Prostate gland (tissue), 2 donors: Measurements from ENCODE around the gene COL16A1. TPM values are rescaled to one million over a fixed set of nuclear protein-coding genes. Genes with fewer than 3 reads are reported as not detected.
A peak's percentile ranks its signal among the peaks of the same experiment; 100 is the strongest.

Source experiments
- DNase-seq: peaks from one replicate; pipeline ENCODE4 v3.0.0-alpha.2; 2019; ENCODE audit warnings: low spot score
- H3K27ac ChIP-seq, 2 donors: fragments of 200-600 bp; sonication (generic); 2 replicates each; pipeline ENCODE4 v1.5.1; 2017 to 2019
- H3K27me3 ChIP-seq: fragments of 200-600 bp; sonication (generic); replicated peaks from 2 replicates; pipeline ENCODE4 v1.5.1; 2019; ENCODE audit not compliant: insufficient read depth
- H3K36me3 ChIP-seq, 2 donors: fragments of 200-600 bp; sonication (generic); 1 replicate in 1 of 2; 2 replicates in 1 of 2; pipeline versions ENCODE4 v1.5.1 to v1.8.1; 2017 to 2019
- H3K4me1 ChIP-seq: fragments of 200-600 bp; sonication (generic); replicated peaks from 2 replicates; pipeline ENCODE4 v1.5.1; 2019
- H3K4me3 ChIP-seq, 2 donors: fragments of 200-600 bp; sonication (generic); 2 replicates each; pipeline ENCODE4 v1.5.1; 2017 to 2019
- H3K9me3 ChIP-seq: fragments of 200-600 bp; sonication (generic); 2 replicates; pipeline ENCODE4 v1.5.1; 2017
- POLR2A ChIP-seq: fragments of 450-650 bp; IDR thresholded peaks from one replicate; pipeline ENCODE4 v1.6.1; 2016; ENCODE audit warnings: antibody characterized with exemption, mild to moderate bottlenecking
- POLR2AphosphoS5 ChIP-seq: sonication (generic); formaldehyde crosslinking; IDR thresholded peaks from one replicate; pipeline ENCODE4 v1.6.1; 2017; ENCODE audit warnings: antibody characterized with exemption
- WGBS: methylation state at CpG from one replicate; pipeline ENCODE4 v1.1.5; 2018; 5-methylcytosine and 5-hydroxymethylcytosine counted together
- intact Hi-C: fragments of 100-400 bp; cut with DNase I; formaldehyde crosslinking; loops from one replicate; pipeline ENCODE4 v1.14.2; 2022
- total RNA-seq, 2 donors: library from RNA; depleted of rRNA; stranded (reverse); fragments of >200 nt; gene quantifications; one replicate each; pipeline ENCODE4 v1.1.0, GENCODE V29; 2016
- TF ChIP-seq, protein P1 (sequence below), 4 experiments: fragments of 200-600 bp in 2 of 4; fragments of 450-650 bp in 2 of 4; sonication (generic) in 2 of 4; IDR thresholded peaks; 1 replicate in 3 of 4; 2 replicates in 1 of 4; pipeline ENCODE4 v1.5.1; 2016 to 2019; ENCODE audit warnings: antibody characterized with exemption in 4 of 4, mild to moderate bottlenecking in 2 of 4, moderate library complexity in 2 of 4

The COL16A1 gene
- total RNA-seq, 2 donors from 2014 or later: 45.3 to 89.4 TPM

DNA sequence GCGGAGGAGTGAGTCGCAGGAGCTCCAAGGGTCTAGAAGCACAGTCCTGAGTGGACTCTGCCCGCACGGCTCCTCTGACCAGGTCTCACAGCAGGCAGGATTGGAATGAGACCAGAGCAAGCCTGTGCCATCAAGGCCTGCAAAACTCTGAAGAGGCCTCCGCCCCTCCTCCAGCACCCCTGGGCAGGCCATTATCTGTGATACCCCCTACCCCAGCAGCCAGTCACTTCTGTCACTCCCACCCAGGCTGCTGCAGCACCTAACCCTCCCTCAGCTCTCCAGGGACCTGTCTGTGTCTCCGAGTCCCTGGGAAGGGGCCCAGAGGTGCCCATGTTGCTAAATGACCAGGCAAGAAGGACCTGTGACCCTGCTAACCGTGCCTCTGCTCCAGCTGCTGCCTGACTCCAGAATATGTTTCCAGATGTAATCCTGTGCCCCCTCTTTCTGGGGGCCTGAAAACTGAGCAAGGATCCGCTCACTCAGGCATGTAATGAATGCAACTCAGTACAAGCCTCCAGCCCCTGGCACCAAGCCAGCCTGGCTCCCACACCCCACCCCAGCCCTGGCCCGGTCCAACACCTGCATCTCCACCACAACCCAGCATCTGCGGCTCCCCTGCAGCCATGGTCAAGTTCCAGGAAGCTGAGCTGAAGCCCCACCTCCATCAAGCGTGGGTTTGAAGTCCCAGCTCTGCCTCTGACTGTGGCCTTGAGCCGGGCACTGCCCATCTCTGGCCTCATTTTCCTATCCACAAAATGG is 22.1 kb upstream of the COL16A1 start:
- Histone ChIP-seq H3K27me3 (no peaks in the 10 kb centered on the region), H3K4me1 (no peaks in the 10 kb centered on the region), H3K4me3 (no peak overlapping the region), H3K36me3 (no peaks in the 10 kb centered on the region), H3K9me3 (no peaks in the 10 kb centered on the region), H3K27ac (no peak overlapping the region)
- 82% methylated on average over 12 of the region's 12 CpGs for WGBS
- DNase-seq: no peak
- TF ChIP-seq POLR2AphosphoS5 (no peak), POLR2A (no peak)
- TF ChIP-seq, protein P1, sequence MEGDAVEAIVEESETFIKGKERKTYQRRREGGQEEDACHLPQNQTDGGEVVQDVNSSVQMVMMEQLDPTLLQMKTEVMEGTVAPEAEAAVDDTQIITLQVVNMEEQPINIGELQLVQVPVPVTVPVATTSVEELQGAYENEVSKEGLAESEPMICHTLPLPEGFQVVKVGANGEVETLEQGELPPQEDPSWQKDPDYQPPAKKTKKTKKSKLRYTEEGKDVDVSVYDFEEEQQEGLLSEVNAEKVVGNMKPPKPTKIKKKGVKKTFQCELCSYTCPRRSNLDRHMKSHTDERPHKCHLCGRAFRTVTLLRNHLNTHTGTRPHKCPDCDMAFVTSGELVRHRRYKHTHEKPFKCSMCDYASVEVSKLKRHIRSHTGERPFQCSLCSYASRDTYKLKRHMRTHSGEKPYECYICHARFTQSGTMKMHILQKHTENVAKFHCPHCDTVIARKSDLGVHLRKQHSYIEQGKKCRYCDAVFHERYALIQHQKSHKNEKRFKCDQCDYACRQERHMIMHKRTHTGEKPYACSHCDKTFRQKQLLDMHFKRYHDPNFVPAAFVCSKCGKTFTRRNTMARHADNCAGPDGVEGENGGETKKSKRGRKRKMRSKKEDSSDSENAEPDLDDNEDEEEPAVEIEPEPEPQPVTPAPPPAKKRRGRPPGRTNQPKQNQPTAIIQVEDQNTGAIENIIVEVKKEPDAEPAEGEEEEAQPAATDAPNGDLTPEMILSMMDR (IDR thresholded peaks at IDR 0.05): no peak
- intact Hi-C loops: no loop called here

DNA sequence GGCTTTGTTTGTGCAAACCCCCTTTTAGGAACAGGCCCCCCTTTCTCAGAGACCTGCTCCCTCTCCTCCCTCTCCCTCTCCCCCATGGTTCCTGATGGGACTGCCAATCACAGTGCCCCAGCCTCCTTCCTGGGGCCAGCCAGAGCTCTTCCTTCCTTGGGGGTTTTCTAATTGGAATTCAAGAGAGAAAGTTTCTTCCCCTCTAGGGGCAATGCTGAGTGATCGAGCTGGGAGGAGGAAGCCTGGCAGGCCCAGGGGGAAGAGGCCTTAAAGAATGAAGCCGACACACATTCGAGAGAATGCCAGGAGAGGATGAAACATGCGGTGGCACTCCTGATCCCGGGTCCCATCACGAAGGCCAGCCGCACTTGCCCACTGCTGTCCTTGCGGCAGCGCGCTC is 21.3 kb upstream of the COL16A1 start:
- Histone ChIP-seq H3K4me1 (no peaks in the 10 kb centered on the region), H3K27me3 (no peaks in the 10 kb centered on the region), H3K9me3 (no peaks in the 10 kb centered on the region), H3K36me3 (no peaks in the 10 kb centered on the region), H3K4me3 (no peak overlapping the region), H3K27ac (no peak overlapping the region)
- WGBS: 89% methylated on average over 10 of the region's 10 CpGs
- TF ChIP-seq, protein P1 (IDR thresholded peaks at IDR 0.05): no peak
- TF ChIP-seq POLR2A (no peak), POLR2AphosphoS5 (no peak)
- intact Hi-C loops: no loop called here
- no peak for DNase-seq

DNA sequence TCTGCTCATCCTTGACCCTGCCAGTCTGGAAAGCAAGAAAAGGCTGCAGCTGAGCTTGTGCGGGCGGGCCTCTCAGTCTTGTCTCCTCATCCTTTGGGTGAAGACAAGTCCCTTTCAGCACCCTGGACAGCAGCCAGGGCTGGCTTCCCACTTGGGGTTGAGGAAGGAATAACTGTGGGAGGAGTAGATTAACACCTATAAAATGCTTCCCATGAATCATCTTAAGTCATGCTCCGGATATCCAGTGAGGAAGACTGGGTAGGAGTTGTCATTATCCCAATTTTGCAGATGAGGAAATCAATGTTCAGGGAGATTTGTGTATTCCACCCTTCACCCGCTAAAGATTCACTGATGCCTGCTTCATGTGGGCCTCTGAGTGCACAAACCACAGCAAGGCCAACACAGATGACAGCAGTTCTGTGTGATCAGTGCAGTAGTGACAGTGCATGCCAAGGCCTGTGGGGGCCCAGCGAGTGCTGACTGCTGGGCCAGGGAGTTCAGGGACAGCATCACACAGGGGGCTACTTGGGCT is 20.1 kb upstream of the COL16A1 start:
- TF ChIP-seq POLR2A (no peak), POLR2AphosphoS5 (no peak)
- TF ChIP-seq, protein P1 (IDR thresholded peaks at IDR 0.05): no peak
- Histone ChIP-seq H3K4me1 (no peaks in the 10 kb centered on the region), H3K9me3 (no peaks in the 10 kb centered on the region), H3K27me3 (no peaks in the 10 kb centered on the region), H3K36me3 (no peaks in the 10 kb centered on the region), H3K4me3 (no peak overlapping the region), H3K27ac (no peak overlapping the region)
- intact Hi-C loops: no loop called here
- DNase-seq: peak; percentile 46
- WGBS: 48% methylated on average over 5 of the region's 5 CpGs

DNA sequence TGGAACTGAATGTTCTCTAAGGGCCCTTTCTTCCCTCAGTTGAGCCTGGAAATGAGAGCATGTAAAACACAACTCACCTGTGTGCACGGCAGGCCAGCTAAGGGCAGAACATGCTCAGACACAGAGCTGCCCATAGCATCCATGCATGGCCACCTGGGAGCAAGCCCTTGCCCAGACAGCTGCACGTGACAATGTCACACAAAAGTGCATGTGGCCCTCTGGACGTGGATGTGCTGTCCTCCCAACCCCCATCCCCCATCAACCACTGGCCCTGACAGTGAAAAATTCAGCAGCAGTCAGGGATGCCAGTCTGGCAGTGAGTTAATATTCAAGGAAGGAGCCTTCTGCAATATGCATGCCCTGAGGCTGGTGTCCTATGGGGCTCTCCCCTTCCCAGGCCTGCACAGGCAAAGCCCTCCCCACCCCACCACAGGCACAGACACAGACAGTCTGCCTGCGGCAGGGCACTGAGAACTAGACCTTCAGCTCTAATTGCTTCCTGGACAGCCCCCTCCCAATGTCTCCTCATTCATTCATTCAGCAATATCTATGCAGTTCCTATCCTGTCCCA is 14.6 kb upstream of the COL16A1 start:
- intact Hi-C loops: no loop called here

More for the DNA sequence above, 14.6 kb upstream of the COL16A1 start:
- Histone ChIP-seq H3K36me3 (no peaks in the 10 kb centered on the region), H3K27me3 (peaks cover 4% of the 10 kb centered on the region), H3K4me3 (no peak overlapping the region), H3K9me3 (no peaks in the 10 kb centered on the region), H3K27ac (no peak overlapping the region), H3K4me1 (no peaks in the 10 kb centered on the region)
- WGBS: 62% methylated on average over 4 of the region's 4 CpGs
- DNase-seq: no peak
- TF ChIP-seq POLR2AphosphoS5 (no peak), POLR2A (no peak)
- TF ChIP-seq, protein P1 (IDR thresholded peaks at IDR 0.05): no peak
